ENCODE results near the gene CHST11. TPM values are rescaled to one million over a fixed set of nuclear protein-coding genes. Genes with fewer than 3 reads are reported as not detected.
A peak's percentile ranks its signal among the peaks of the same experiment; 100 is the strongest.

Gene CHST11
- total RNA-seq, 1 donor from 2014 or later = 6.0 TPM

DNA sequence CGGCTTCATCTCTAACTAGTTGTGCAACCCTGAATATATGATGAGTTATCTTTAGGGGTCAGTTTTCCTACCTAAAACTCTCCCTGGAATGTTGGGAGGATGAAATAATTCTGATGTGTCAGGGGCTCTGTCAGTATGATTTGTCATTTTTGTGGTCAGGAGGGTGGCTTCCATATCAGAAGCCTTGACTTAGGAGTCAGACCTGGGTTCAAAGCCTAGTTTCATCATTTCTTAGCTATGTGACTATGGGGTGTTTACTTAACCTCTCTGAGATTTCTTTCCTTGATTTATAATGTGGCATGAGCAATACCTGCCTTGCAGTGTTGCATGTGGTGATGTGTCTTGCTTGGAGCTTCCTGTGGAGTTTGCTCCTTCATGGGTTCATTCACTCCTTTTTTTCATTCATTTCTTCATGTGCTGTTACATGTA lies 146.8 kb downstream of the CHST11 start:
- intact Hi-C loops (cut with micrococcal nuclease) = no loop called here
- peaks cover 56% of the 10 kb centered on the region for H3K4me1 ChIP-seq
- H3K27ac ChIP-seq (replicated peaks) = peak overlapping the region; percentile 79
- H3K27me3 ChIP-seq (ENCODE audit: low read depth) = no peaks in the 10 kb centered on the region
- no peak for TF ChIP-seq CTCF (IDR thresholded peaks at IDR 0.05; ENCODE audit: borderline replicate concordance)
- H3K4me3 ChIP-seq = no peak overlapping the region
- DNase-seq = no peak
- no peaks in the 10 kb centered on the region for H3K36me3 ChIP-seq
- no peaks in the 10 kb centered on the region for H3K9me3 ChIP-seq (replicated peaks)

GRCh38 chr12:104604070-104604994 lies 147.6 kb downstream of the CHST11 start:
- intact Hi-C loops (cut with micrococcal nuclease) = no loop called here
- H3K4me1 ChIP-seq = peaks cover 48% of the 10 kb centered on the region

GRCh38 chr12:104604995-104605675 lies 148.4 kb downstream of the CHST11 start:
- H3K27me3 ChIP-seq (ENCODE audit: low read depth) = no peaks in the 10 kb centered on the region
- H3K27ac ChIP-seq (replicated peaks) = peak overlapping the region; percentile 79
- H3K9me3 ChIP-seq (replicated peaks) = no peaks in the 10 kb centered on the region
- H3K4me1 ChIP-seq = peaks cover 41% of the 10 kb centered on the region
- intact Hi-C loops (cut with micrococcal nuclease) = no loop called here
- DNase-seq = no peak
- no peak for TF ChIP-seq CTCF (IDR thresholded peaks at IDR 0.05; ENCODE audit: borderline replicate concordance)
- no peaks in the 10 kb centered on the region for H3K36me3 ChIP-seq
- no peak overlapping the region for H3K4me3 ChIP-seq

More at GRCh38 chr12:104604070-104604994, 147.6 kb downstream of the CHST11 start:
- Histone ChIP-seq H3K27ac (replicated peaks) (peak overlapping the region; percentile 79), H3K9me3 (replicated peaks) (no peaks in the 10 kb centered on the region), H3K36me3 (no peaks in the 10 kb centered on the region), H3K27me3 (ENCODE audit: low read depth) (no peaks in the 10 kb centered on the region), H3K4me3 (no peak overlapping the region)
- peak; percentile 63 for DNase-seq
- no peak for TF ChIP-seq CTCF (IDR thresholded peaks at IDR 0.05; ENCODE audit: borderline replicate concordance)

DNA sequence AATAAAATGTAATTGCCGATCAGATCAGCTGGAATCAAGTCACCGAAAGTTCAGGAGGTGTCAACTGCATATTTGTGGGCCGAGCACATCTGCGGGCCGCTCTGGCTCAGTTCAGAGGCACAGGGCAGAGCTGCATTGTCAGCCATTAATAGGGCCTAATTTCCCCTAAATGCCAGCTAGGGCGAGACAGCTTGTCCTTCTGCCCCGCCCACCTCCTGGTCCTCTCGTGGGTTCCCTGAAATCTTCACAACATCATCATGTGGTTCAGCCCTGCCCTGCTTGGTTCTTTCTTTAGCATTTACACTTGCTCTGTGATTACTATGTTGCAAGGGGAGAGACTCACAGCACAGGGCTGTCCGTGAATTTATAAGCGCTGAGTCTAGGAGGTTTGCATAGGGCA lies 148.9 kb downstream of the CHST11 start:
- Histone ChIP-seq H3K27me3 (ENCODE audit: low read depth) (no peaks in the 10 kb centered on the region), H3K36me3 (no peaks in the 10 kb centered on the region), H3K4me1 (peaks cover 37% of the 10 kb centered on the region), H3K9me3 (replicated peaks) (no peaks in the 10 kb centered on the region), H3K27ac (replicated peaks) (peak overlapping the region; percentile 79), H3K4me3 (no peak overlapping the region)
- TF ChIP-seq CTCF (IDR thresholded peaks at IDR 0.05; ENCODE audit: borderline replicate concordance) = no peak
- DNase-seq = peak; percentile 59
- intact Hi-C loops (cut with micrococcal nuclease) = no loop called here

DNA sequence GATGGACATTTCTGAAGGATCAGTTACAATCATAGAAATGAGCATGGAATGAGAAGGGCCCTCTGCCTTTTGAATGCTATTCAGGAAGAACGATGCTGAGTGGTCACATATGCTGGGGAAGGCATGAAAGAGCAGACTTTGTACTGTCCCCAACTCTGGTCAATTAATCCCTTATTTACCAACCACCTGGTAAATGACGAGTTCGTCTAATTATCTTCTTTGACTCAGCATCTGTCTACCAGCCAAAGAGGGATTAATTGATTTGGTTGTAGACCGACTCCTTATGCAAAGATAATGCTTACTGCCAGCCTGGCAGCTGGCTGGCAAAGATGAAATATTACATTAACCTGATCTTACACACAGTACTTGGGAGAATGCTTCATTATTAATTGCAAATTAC lies 152.2 kb downstream of the CHST11 start:
- H3K4me1 ChIP-seq = peaks cover 22% of the 10 kb centered on the region
- no peak overlapping the region for H3K27ac ChIP-seq (replicated peaks)
- no peak for TF ChIP-seq CTCF (IDR thresholded peaks at IDR 0.05; ENCODE audit: borderline replicate concordance)
- no peaks in the 10 kb centered on the region for H3K27me3 ChIP-seq (ENCODE audit: low read depth)
- DNase-seq = no peak
- H3K9me3 ChIP-seq (replicated peaks) = no peaks in the 10 kb centered on the region
- intact Hi-C loops (cut with micrococcal nuclease) = no loop called here
- no peaks in the 10 kb centered on the region for H3K36me3 ChIP-seq
- H3K4me3 ChIP-seq = no peak overlapping the region

Data from left ventricle myocardium inferior (tissue), 1 donor.